Neuronal stem cell (in vitro differentiated cells): ENCODE data around the gene PCNX2.

Experiments used
- DNase-seq: peaks from one replicate; pipeline ENCODE4 v3.0.0-alpha.2; 2013; ENCODE audit warnings: low spot score
- H2AFZ ChIP-seq: one replicate; pipeline ENCODE4 v1.6.1; 2013; ENCODE audit warnings: mild to moderate bottlenecking, low read length, inconsistent platforms
- H2AK5ac ChIP-seq: 2 replicates; pipeline ENCODE4 v1.6.1; 2013; ENCODE audit warnings: low read depth, mild to moderate bottlenecking, inconsistent platforms, low read length, moderate library complexity, mixed read lengths
- H2BK120ac ChIP-seq: 2 replicates; pipeline ENCODE4 v1.6.1; 2013; ENCODE audit warnings: low read depth, mild to moderate bottlenecking, inconsistent platforms, low read length, moderate library complexity, mixed read lengths
- H2BK12ac ChIP-seq: one replicate; pipeline ENCODE4 v1.6.1; 2013; ENCODE audit warnings: low read length, inconsistent platforms
- H2BK15ac ChIP-seq: 2 replicates; pipeline ENCODE4 v1.6.1; 2013; ENCODE audit warnings: mild to moderate bottlenecking, low read length, inconsistent platforms, mixed read lengths
- H2BK5ac ChIP-seq: one replicate; pipeline ENCODE4 v1.6.1; 2013; ENCODE audit warnings: inconsistent platforms, mild to moderate bottlenecking, low read length, moderate library complexity
- H3K14ac ChIP-seq: one replicate; pipeline ENCODE4 v1.6.1; 2013; ENCODE audit warnings: low read length, inconsistent platforms
- H3K18ac ChIP-seq: 2 replicates; pipeline ENCODE4 v1.6.1; 2013; ENCODE audit warnings: low read length, inconsistent platforms
- H3K23ac ChIP-seq: 2 replicates; pipeline ENCODE4 v1.6.1; 2013; ENCODE audit warnings: low read depth, mild to moderate bottlenecking, mixed read lengths, low read length, inconsistent platforms; ENCODE audit not compliant: poor library complexity
- H3K27ac ChIP-seq: replicated peaks from 3 replicates; pipeline ENCODE4 v1.5.1; 2013; ENCODE audit warnings: low read length, inconsistent platforms
- H3K27me3 ChIP-seq, 3 experiments: 2 replicates each; pipeline ENCODE4 v1.6.1; 2013; ENCODE audit warnings: low read length in 3 of 3, mild to moderate bottlenecking in 2 of 3, inconsistent platforms in 1 of 3, low read depth in 1 of 3, mixed read lengths in 1 of 3, moderate library complexity in 1 of 3; ENCODE audit not compliant: control insufficient read depth in 3 of 3, insufficient read depth in 3 of 3
- H3K36me3 ChIP-seq, 2 donors: replicated peaks in 1 of 2; 2 replicates each; pipeline ENCODE4 v1.6.1; 2013; ENCODE audit warnings: low read length in 2 of 2; ENCODE audit not compliant: control insufficient read depth in 2 of 2, insufficient read depth in 2 of 2
- H3K4ac ChIP-seq: 2 replicates; pipeline ENCODE4 v1.6.1; 2013; ENCODE audit warnings: inconsistent platforms, mild to moderate bottlenecking, low read length, moderate library complexity
- H3K4me1 ChIP-seq, 2 donors: 1 replicate in 1 of 2; 2 replicates in 1 of 2; pipeline ENCODE4 v1.6.1; 2013; ENCODE audit warnings: low read length in 2 of 2, low read depth in 1 of 2; ENCODE audit not compliant: control insufficient read depth in 2 of 2, insufficient read depth in 1 of 2
- H3K4me2 ChIP-seq: one replicate; pipeline ENCODE4 v1.6.1; 2013; ENCODE audit warnings: mild to moderate bottlenecking, low read length, inconsistent platforms; ENCODE audit not compliant: insufficient read depth, poor library complexity, severe bottlenecking
- H3K4me3 ChIP-seq, 2 donors: 2 replicates each; pipeline ENCODE4 v1.5.1; 2013; ENCODE audit warnings: low read length in 2 of 2, mild to moderate bottlenecking in 2 of 2, inconsistent platforms in 1 of 2, moderate library complexity in 1 of 2
- H3K79me1 ChIP-seq: one replicate; pipeline ENCODE4 v1.6.1; 2013; ENCODE audit warnings: low read depth, mild to moderate bottlenecking, inconsistent platforms, low read length, moderate library complexity
- H3K9ac ChIP-seq: one replicate; pipeline ENCODE4 v1.6.1; 2013; ENCODE audit warnings: mild to moderate bottlenecking, low read depth, low read length, inconsistent platforms; ENCODE audit not compliant: poor library complexity
- H3K9me3 ChIP-seq, 2 donors: replicated peaks in 1 of 2; 2 replicates each; pipeline versions ENCODE3 to v1.6.1; 2013; ENCODE audit warnings: low read length in 2 of 2, mild to moderate bottlenecking in 2 of 2, inconsistent platforms in 1 of 2, low read depth in 1 of 2, mixed read lengths in 1 of 2, moderate library complexity in 1 of 2; ENCODE audit not compliant: control insufficient read depth in 2 of 2, insufficient read depth in 1 of 2
- H4K8ac ChIP-seq: one replicate; pipeline ENCODE4 v1.6.1; 2013; ENCODE audit warnings: low read depth, mild to moderate bottlenecking, inconsistent platforms, low read length, moderate library complexity
- H4K91ac ChIP-seq: one replicate; pipeline ENCODE4 v1.6.1; 2013; ENCODE audit warnings: low read length, low read depth, mild to moderate bottlenecking, inconsistent platforms; ENCODE audit not compliant: poor library complexity
- WGBS, 2 donors: extraction: QIAGEN DNeasy Blood & Tissue Kit; methylation state at CpG; one replicate each; pipeline ENCODE4 v1.1.7; 2013; ENCODE audit warnings: missing lambda C conversion rate in 2 of 2, mixed read lengths in 1 of 2; ENCODE audit not compliant: insufficient read length in 2 of 2, insufficient replicate concordance in 1 of 2; ENCODE audit errors: extremely low coverage in 2 of 2; 5-methylcytosine and 5-hydroxymethylcytosine counted together

The PCNX2 gene

DNA sequence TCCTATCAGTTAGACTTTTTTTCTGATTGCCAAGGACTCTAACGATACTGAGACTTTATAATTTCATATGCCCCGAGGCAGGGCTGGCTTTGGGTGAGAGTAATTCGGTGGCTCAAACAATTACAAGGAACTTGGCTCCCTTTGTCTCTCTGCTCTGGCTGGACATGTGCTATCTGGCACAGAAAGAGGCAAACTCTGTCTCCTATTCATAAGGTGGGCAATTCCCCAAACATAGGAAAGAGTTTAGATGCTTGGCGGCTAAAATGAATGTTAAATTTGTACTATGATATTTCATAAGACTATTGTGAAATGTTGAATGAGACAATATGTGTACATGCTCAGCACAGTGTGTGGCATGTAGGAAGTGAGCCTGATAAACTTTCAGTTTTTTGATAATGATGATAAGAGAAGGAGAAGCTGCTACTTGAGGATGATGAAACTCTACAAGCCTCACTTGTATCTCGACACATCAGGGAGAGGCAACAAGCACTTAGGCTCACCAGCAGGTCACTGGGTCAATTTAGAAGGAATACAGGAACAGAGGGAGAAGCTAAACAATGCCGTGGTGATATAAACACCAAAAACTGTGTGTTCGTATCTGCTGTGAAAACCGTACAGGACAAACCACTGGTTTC, 357.7 kb downstream of the PCNX2 start:
- H4K8ac ChIP-seq: no peak overlapping the region
- peaks cover 1 to 4% of the 10 kb centered on the region in 2 donors for H3K4me1 ChIP-seq
- H3K27ac ChIP-seq: no peak overlapping the region
- H2AK5ac ChIP-seq: no peak overlapping the region
- no peak overlapping the region for H3K9ac ChIP-seq
- no peak overlapping the region for H4K91ac ChIP-seq
- no peak overlapping the region for H3K4ac ChIP-seq
- no peaks in the 10 kb centered on the region for H3K9me3 ChIP-seq
- H3K18ac ChIP-seq: no peak overlapping the region
- no peaks in the 10 kb centered on the region for H3K79me1 ChIP-seq
- H3K27me3 ChIP-seq: no peaks in the 10 kb centered on the region
- H3K14ac ChIP-seq: no peak overlapping the region
- no peak overlapping the region for H2BK120ac ChIP-seq
- H2AFZ ChIP-seq: no peak overlapping the region
- WGBS, 2 donors: no CpG with 5 or more reads among the region's 8 CpGs
- no peak overlapping the region for H2BK15ac ChIP-seq
- H2BK5ac ChIP-seq: no peak overlapping the region
- no peak overlapping the region for H3K4me2 ChIP-seq
- H3K36me3 ChIP-seq: no peaks in the 10 kb centered on the region
- H3K23ac ChIP-seq: no peak overlapping the region
- DNase-seq: no peak
- H3K4me3 ChIP-seq: no peak overlapping the region
- no peak overlapping the region for H2BK12ac ChIP-seq

DNA sequence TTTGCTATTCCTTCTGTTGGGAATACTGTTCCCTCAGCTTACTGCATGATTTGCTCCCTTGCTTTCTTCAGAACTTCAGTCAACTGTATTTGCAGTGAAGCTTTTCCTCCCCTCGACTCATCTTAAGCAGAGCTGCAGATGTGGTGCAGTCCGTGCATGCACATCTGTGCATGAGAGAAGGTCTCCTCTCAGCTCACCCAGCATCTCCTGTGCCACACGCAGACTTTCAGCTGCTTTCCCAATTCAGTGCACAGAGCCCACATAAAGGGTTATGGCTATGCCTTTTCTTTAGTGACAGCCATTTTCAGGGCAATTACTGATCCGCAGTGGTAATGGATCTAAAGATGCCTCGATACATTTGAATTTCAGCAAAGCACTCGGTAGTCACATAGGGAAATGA, 358.6 kb downstream of the PCNX2 start:
- Histone ChIP-seq H3K36me3 (no peaks in the 10 kb centered on the region), H3K4me2 (no peak overlapping the region), H3K9ac (no peak overlapping the region), H3K27me3 (no peaks in the 10 kb centered on the region), H3K9me3 (no peaks in the 10 kb centered on the region), H3K23ac (no peak overlapping the region), H3K4ac (no peak overlapping the region), H3K4me3 (no peak overlapping the region), H2BK15ac (no peak overlapping the region), H3K27ac (no peak overlapping the region), H3K18ac (peak overlapping the region; percentile 54), H4K8ac (no peak overlapping the region), H3K79me1 (no peaks in the 10 kb centered on the region), H2AFZ (no peak overlapping the region), H2BK5ac (no peak overlapping the region), H3K4me1 (peaks cover 0 to 1% of the 10 kb centered on the region in 2 donors), H4K91ac (no peak overlapping the region), H2AK5ac (no peak overlapping the region), H2BK120ac (no peak overlapping the region), H2BK12ac (no peak overlapping the region), H3K14ac (no peak overlapping the region)
- no peak for DNase-seq
- no CpG with 5 or more reads among the region's 6 CpGs for WGBS, 2 donors
